Measurements from ENCODE around the gene HUWE1. TPM values are rescaled to one million over a fixed set of nuclear protein-coding genes. Genes with fewer than 3 reads are reported as not detected.

The HUWE1 gene
- total RNA-seq, 1 experiment from 2014 or later = 231 TPM

GRCh38 chrX:53674581-53674980 lies 11.9 kb downstream of the HUWE1 start:
- CTCF ChIA-PET = no interaction called here
- no peak for TF ChIP-seq REST (IDR thresholded peaks at IDR 0.05; ENCODE audit: insufficient read depth in 1 of 2, low read depth in 2 of 2, low read length in 1 of 2)
- no peak for TF ChIP-seq CTCF (IDR thresholded peaks at IDR 0.05)
- TF ChIP-seq SIN3A (IDR thresholded peaks at IDR 0.05; ENCODE audit: borderline replicate concordance, insufficient read depth, low read depth, low read length) = no peak
- TF ChIP-seq TCF7L2 (IDR thresholded peaks at IDR 0.05; ENCODE audit: low read depth, low read length) = no peak
- TF ChIP-seq POLR2AphosphoS5 (IDR thresholded peaks at IDR 0.05; ENCODE audit: low read depth, low read length) = no peak
- intact Hi-C loops (cut with micrococcal nuclease; ENCODE audit: unreplicated experiment) = no loop called here
- POLR2A ChIA-PET = no interaction called here
- no peak for ATAC-seq
- H3K27ac ChIP-seq (ENCODE audit: low read length) = no peak overlapping the region
- H3K4me1 ChIP-seq (ENCODE audit: control insufficient read depth, insufficient read depth, low read length) = no peaks in the 10 kb centered on the region; the same call in 1 of the 2 replicates
- peaks cover 60% of the 10 kb centered on the region for H3K36me3 ChIP-seq (ENCODE audit: control insufficient read depth, insufficient read depth, low read length)
- H3K27me3 ChIP-seq (ENCODE audit: control insufficient read depth, insufficient read depth, low read length) = no peaks in the 10 kb centered on the region
- no peak overlapping the region for H3K4me3 ChIP-seq (ENCODE audit: low read depth in 2 of 2, low read length in 2 of 2)
- in situ Hi-C loops (cut with HindIII; ENCODE audit: low pct_unique_long_range_greater_than_20kb, low sequenced_read_pairs) = no loop called here
- DNase-seq (ENCODE audit: low read depth, low spot score) = no peak
- H3K9me3 ChIP-seq (ENCODE audit: control insufficient read depth, insufficient read depth, low read depth, low read length) = no peaks in the 10 kb centered on the region
- BruUV-seq (replicated peaks) = no TSS peak

GRCh38 chrX:53669258-53669657 lies 17.3 kb downstream of the HUWE1 start:
- no peak for TF ChIP-seq REST (IDR thresholded peaks at IDR 0.05; ENCODE audit: insufficient read depth in 1 of 2, low read depth in 2 of 2, low read length in 1 of 2)
- no peak for TF ChIP-seq SIN3A (IDR thresholded peaks at IDR 0.05; ENCODE audit: borderline replicate concordance, insufficient read depth, low read depth, low read length)
- no peak for TF ChIP-seq POLR2AphosphoS5 (IDR thresholded peaks at IDR 0.05; ENCODE audit: low read depth, low read length)
- TF ChIP-seq TCF7L2 (IDR thresholded peaks at IDR 0.05; ENCODE audit: low read depth, low read length) = no peak
- no peak for TF ChIP-seq CTCF (IDR thresholded peaks at IDR 0.05)
- ATAC-seq (no peak), DNase-seq (ENCODE audit: low read depth, low spot score) (no peak)
- H3K36me3 ChIP-seq (ENCODE audit: control insufficient read depth, insufficient read depth, low read length) = peaks cover 26% of the 10 kb centered on the region; the same call in 1 of the 2 replicates
- no peak overlapping the region for H3K27ac ChIP-seq (ENCODE audit: low read length)
- BruUV-seq (replicated peaks) = no TSS peak
- H3K27me3 ChIP-seq (ENCODE audit: control insufficient read depth, insufficient read depth, low read length) = no peaks in the 10 kb centered on the region
- CTCF ChIA-PET = interaction anchor here (0.7 kb wide), 1 partner anchor 1388 kb away, joined by 4 read pairs; no protein-coding TSS in a partner anchor
- no peaks in the 10 kb centered on the region; the same call in 1 of the 2 replicates for H3K4me1 ChIP-seq (ENCODE audit: control insufficient read depth, insufficient read depth, low read length)
- intact Hi-C loops (cut with micrococcal nuclease; ENCODE audit: unreplicated experiment) = no loop called here
- no peaks in the 10 kb centered on the region for H3K9me3 ChIP-seq (ENCODE audit: control insufficient read depth, insufficient read depth, low read depth, low read length)
- in situ Hi-C loops (cut with HindIII; ENCODE audit: low pct_unique_long_range_greater_than_20kb, low sequenced_read_pairs) = no loop called here
- POLR2A ChIA-PET = no interaction called here
- no peak overlapping the region for H3K4me3 ChIP-seq (ENCODE audit: low read depth in 2 of 2, low read length in 2 of 2)
